GM18505 (cell line): ENCODE data around the gene OR6C65.
"Not testable (repeated sequence)": the region's sequence is repeated elsewhere in the genome, so short reads cannot be mapped to it uniquely, and the experiment has no call there.

ENCODE experiments used
- ATAC-seq: cut with Tn5 transposase; IDR thresholded peaks from one replicate; pipeline ENCODE4 v1.9.1; 2021; ENCODE audit not compliant: unreplicated experiment
- POLR2A ChIP-seq: IDR thresholded peaks from 4 replicates; pipeline ENCODE4 v1.6.1; 2011; ENCODE audit warnings: borderline replicate concordance; ENCODE audit not compliant: insufficient read depth, insufficient read length; ENCODE audit errors: extremely low read depth

Gene OR6C65

GRCh38 chr12:55416961-55417360 lies 16.6 kb downstream of the OR6C65 start:
- ATAC-seq, result no peak
- no peak for TF ChIP-seq POLR2A

- ATAC-seq, result no peak
- no peak for TF ChIP-seq POLR2A
Observed at GRCh38 chr12:55420307-55420962, 20.1 kb downstream of the OR6C65 start.

GRCh38 chr12:55425954-55426353 lies 25.6 kb downstream of the OR6C65 start, which contains the start of gene OR6C76:
OR6C76 (plus strand) TSS chr12:55426254; CDS start chr12:55426254, 0 bp downstream.
- no peak for TF ChIP-seq POLR2A
- no peak for ATAC-seq

GRCh38 chr12:55428331-55429243 lies 28.3 kb downstream of the OR6C65 start:
- no peak for ATAC-seq
- TF ChIP-seq POLR2A, result no peak

GRCh38 chr12:55441233-55441632 lies 40.9 kb downstream of the OR6C65 start:
- not testable (repeated sequence) for ATAC-seq

GRCh38 chr12:55443776-55444175 lies 43.4 kb downstream of the OR6C65 start, which contains the start of gene OR6C2:
OR6C2 (plus strand) TSS chr12:55444076; CDS start chr12:55452214, 8,138 bp downstream.
- no peak for TF ChIP-seq POLR2A
- ATAC-seq, result no peak

- ATAC-seq, result no peak
- no peak for TF ChIP-seq POLR2A
Observed at GRCh38 chr12:55445357-55445756, 45.0 kb downstream of the OR6C65 start.

GRCh38 chr12:55446326-55446725 lies 46.0 kb downstream of the OR6C65 start:
- no peak for ATAC-seq
- no peak for TF ChIP-seq POLR2A

- TF ChIP-seq POLR2A, result no peak
- no peak for ATAC-seq
Observed at GRCh38 chr12:55448825-55449224, 48.5 kb downstream of the OR6C65 start.
